Neural progenitor cell (in vitro differentiated cells): ENCODE measurements around the gene ARRDC4.

Source experiments
- EZH2 ChIP-seq: fragments of 200-600 bp; sonication (generic); IDR thresholded peaks from 2 replicates; pipeline ENCODE4 v1.6.1; 2017; ENCODE audit warnings: antibody characterized with exemption, mild to moderate bottlenecking, moderate library complexity
- EZH2phosphoT487 ChIP-seq: fragments of 200-600 bp; sonication (generic); IDR thresholded peaks from 2 replicates; pipeline ENCODE4 v1.6.1; 2017; ENCODE audit warnings: antibody characterized with exemption
- TF ChIP-seq, protein P1 (sequence below): fragments of 200-600 bp; sonication (generic); IDR thresholded peaks from 2 replicates; pipeline ENCODE4 v1.5.1; 2017; ENCODE audit warnings: antibody characterized with exemption, mild to moderate bottlenecking

DNA sequence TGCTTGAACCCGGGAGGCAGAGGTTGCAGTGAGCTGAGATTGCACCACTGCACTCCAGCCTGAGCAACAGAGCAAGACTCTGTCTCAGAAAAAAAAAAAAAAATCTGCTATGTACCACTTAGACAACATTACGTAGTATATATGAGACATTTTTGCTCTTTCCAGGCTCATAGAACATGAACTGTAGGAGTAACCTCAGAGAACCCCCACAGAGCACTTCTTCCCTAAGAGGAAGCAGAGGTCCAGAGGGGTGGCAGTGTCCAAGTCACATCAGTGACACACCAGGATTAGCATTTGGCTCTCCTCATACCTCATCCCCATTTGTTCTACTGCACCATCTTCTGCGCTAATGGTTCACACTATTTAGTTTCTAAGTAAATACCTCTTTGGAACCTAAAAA, 33.7 kb downstream of the ARRDC4 start:
- TF ChIP-seq, protein P1, sequence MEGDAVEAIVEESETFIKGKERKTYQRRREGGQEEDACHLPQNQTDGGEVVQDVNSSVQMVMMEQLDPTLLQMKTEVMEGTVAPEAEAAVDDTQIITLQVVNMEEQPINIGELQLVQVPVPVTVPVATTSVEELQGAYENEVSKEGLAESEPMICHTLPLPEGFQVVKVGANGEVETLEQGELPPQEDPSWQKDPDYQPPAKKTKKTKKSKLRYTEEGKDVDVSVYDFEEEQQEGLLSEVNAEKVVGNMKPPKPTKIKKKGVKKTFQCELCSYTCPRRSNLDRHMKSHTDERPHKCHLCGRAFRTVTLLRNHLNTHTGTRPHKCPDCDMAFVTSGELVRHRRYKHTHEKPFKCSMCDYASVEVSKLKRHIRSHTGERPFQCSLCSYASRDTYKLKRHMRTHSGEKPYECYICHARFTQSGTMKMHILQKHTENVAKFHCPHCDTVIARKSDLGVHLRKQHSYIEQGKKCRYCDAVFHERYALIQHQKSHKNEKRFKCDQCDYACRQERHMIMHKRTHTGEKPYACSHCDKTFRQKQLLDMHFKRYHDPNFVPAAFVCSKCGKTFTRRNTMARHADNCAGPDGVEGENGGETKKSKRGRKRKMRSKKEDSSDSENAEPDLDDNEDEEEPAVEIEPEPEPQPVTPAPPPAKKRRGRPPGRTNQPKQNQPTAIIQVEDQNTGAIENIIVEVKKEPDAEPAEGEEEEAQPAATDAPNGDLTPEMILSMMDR = no peak
- TF ChIP-seq EZH2phosphoT487 = no peak
- TF ChIP-seq EZH2 = no peak
